ENCODE data around the gene LRRC3C. TPM values are rescaled to one million over a fixed set of nuclear protein-coding genes. Genes with fewer than 3 reads are reported as not detected.

LRRC3C gene
- total and polyA plus RNA-seq, 11 donors, result not detected

- H3K4me3 ChIP-seq, result peak overlapping the region in 4 of 12 donors; percentile 3 to 85 (median 80)
Observed at GRCh38 chr17:39929646-39930407, 2.3 kb downstream of the LRRC3C start.

DNA sequence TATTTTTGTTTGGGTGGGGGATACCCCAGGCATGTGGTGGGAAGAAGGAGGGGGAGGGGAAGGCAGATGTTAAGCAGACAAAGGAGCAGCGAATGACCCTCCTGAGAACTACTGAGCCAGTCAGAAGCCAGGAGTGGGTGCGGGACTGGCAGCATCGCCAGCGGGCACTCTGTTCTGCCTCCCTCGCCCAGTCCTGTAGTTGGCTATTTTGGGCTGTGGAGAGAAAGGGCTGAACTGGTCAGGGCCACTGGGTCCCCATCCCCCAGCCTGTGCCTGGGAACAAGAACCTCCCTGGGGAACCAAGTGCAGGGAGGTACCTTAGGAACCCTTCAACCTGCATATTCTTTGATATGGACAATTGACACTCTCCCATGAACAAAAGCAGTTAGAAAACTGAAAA is 6.4 kb downstream of the LRRC3C start:
- H3K9me3 ChIP-seq, result no peaks in the 10 kb centered on the region
- peak overlapping the region; percentile 31 to 92 (median 76) for H3K27ac ChIP-seq
- peak; percentile 81 to 90 (median 86) for ATAC-seq
- H3K27me3 ChIP-seq, result no peaks in the 10 kb centered on the region
- no peak overlapping the region for H3K4me3 ChIP-seq
- peak in 4 of 5 donors; percentile 67 to 78 (median 71) for DNase-seq
- 34 to 63% (median 48%) methylated on average over 5 of the region's 5 CpGs for WGBS, 4 donors
- TF ChIP-seq CTCF (IDR thresholded peaks at IDR 0.05) (no peak), POLR2A (IDR thresholded peaks at IDR 0.05) (no peak)
- no peaks in the 10 kb centered on the region for H3K36me3 ChIP-seq
- intact Hi-C loops (cut with DNase I), result no loop called here
- peaks cover 0 to 49% (median 13%) of the 10 kb centered on the region in 12 donors for H3K4me1 ChIP-seq

More at GRCh38 chr17:39929646-39930407, 2.3 kb downstream of the LRRC3C start:
- WGBS, 4 donors, result 84 to 92% (median 86%) methylated on average over 5 of the region's 5 CpGs
- H3K4me1 ChIP-seq, result peaks cover 6 to 67% (median 41%) of the 10 kb centered on the region in 12 donors
- peak overlapping the region; percentile 51 to 98 (median 96) for H3K27ac ChIP-seq
- intact Hi-C loops (cut with DNase I), result loop anchor here in 6 of 10 donors (1.0 to 10.0 kb wide), 5 partner anchors 22 to 65 kb away; partner anchors contain the start of genes IKZF3 (in 1 of the 6), PSMD3 (in 1 of the 6) and ZPBP2 (in 1 of the 6)
- no peaks in the 10 kb centered on the region for H3K36me3 ChIP-seq
- ATAC-seq, result no peak
- no peak for DNase-seq
- no peaks in the 10 kb centered on the region for H3K9me3 ChIP-seq
- H3K27me3 ChIP-seq, result no peaks in the 10 kb centered on the region
- TF ChIP-seq POLR2A (IDR thresholded peaks at IDR 0.05) (no peak), CTCF (IDR thresholded peaks at IDR 0.05) (no peak)

GRCh38 chr17:39934324-39934723 is 6.8 kb downstream of the LRRC3C start:
- H3K27me3 ChIP-seq, result no peaks in the 10 kb centered on the region
- TF ChIP-seq CTCF (IDR thresholded peaks at IDR 0.05), result no peak
- no peak for TF ChIP-seq POLR2A (IDR thresholded peaks at IDR 0.05)
- H3K36me3 ChIP-seq, result no peaks in the 10 kb centered on the region
- no peak overlapping the region for H3K4me3 ChIP-seq
- no peak for DNase-seq
- ATAC-seq, result no peak
- intact Hi-C loops (cut with DNase I), result no loop called here
- H3K9me3 ChIP-seq, result no peaks in the 10 kb centered on the region
- peak overlapping the region in 11 of 12 donors; percentile 31 to 92 (median 76) for H3K27ac ChIP-seq
- 84 to 89% (median 84%) methylated on average over 5 of the region's 5 CpGs for WGBS, 4 donors
- H3K4me1 ChIP-seq, result peaks cover 0 to 49% (median 13%) of the 10 kb centered on the region in 12 donors

- H3K4me1 ChIP-seq, result peaks cover 0 to 49% (median 14%) of the 10 kb centered on the region in 12 donors
- no peaks in the 10 kb centered on the region for H3K36me3 ChIP-seq
- H3K27me3 ChIP-seq, result no peaks in the 10 kb centered on the region
- 70 to 78% (median 73%) methylated on average over 3 of the region's 3 CpGs for WGBS, 4 donors
- no peak for ATAC-seq
- TF ChIP-seq POLR2A (IDR thresholded peaks at IDR 0.05) (no peak), CTCF (IDR thresholded peaks at IDR 0.05) (no peak)
- intact Hi-C loops (cut with DNase I), result no loop called here
- no peaks in the 10 kb centered on the region for H3K9me3 ChIP-seq
- DNase-seq, result peak in 1 of 5 donors; percentile 1
- no peak overlapping the region for H3K27ac ChIP-seq
- no peak overlapping the region for H3K4me3 ChIP-seq
Observed at GRCh38 chr17:39935909-39936308, 8.4 kb downstream of the LRRC3C start.
